Measurements from ENCODE around the gene TRIO.
"Not testable (repeated sequence)": the region's sequence is repeated elsewhere in the genome, so short reads cannot be mapped to it uniquely, and the experiment has no call there.

Gene TRIO

DNA sequence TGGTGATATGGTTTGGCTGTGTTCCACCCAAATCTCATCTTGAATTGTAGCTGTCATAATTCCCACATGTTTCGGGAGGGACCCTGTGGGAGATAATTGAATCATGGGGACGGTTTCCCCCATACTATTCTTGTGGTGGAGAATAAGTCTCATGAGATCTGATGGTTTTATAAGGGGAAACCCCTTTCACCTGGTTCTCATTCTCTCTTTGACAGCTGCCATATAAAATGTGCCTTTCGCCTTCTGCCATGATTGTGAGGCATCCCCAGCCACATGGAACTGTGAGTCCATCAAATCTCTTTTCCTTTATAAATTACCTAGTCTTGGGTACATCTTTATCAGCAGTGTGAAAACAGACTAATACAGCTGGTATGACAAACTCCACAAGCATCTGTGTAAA is 411.1 kb downstream of the TRIO start:
- H3K4me3 ChIP-seq; H3K27me3 ChIP-seq (ENCODE audit: low read depth); H3K9me3 ChIP-seq; in situ Hi-C loops (cut with MboI; ENCODE audit: low sequenced_read_pairs); H3K36me3 ChIP-seq (replicated peaks); H3K4me1 ChIP-seq; DNase-seq (ENCODE audit: low spot score in 2 of 2): not testable (repeated sequence)

DNA sequence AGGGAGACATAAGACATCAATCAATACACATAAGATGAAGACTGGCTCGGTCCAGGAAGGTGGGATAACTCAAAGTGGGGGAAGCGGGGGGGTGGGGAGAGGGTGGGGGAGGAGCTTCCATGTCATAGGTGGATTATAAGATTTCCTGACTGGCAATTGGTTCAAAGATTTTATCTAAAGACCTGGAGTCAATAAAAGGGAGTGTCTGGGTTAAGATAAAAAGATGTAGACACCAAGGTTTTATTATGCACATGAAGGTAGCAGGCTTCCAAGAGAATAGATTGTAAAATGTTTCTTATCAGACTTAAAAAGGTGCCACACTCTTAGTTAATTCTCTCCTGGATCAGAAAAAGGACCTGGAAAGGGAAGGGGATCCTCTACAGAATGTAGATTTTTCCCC is 412.9 kb downstream of the TRIO start:
- Histone ChIP-seq H3K9me3 (no peaks in the 10 kb centered on the region; the same call in 1 of the 2 replicates), H3K4me3 (no peak overlapping the region), H3K36me3 (replicated peaks) (no peaks in the 10 kb centered on the region), H3K4me1 (no peaks in the 10 kb centered on the region), H3K27me3 (ENCODE audit: low read depth) (peaks cover 5% of the 10 kb centered on the region)
- no peak for DNase-seq (ENCODE audit: low spot score in 2 of 2)
- in situ Hi-C loops (cut with MboI; ENCODE audit: low sequenced_read_pairs) = no loop called here

DNA sequence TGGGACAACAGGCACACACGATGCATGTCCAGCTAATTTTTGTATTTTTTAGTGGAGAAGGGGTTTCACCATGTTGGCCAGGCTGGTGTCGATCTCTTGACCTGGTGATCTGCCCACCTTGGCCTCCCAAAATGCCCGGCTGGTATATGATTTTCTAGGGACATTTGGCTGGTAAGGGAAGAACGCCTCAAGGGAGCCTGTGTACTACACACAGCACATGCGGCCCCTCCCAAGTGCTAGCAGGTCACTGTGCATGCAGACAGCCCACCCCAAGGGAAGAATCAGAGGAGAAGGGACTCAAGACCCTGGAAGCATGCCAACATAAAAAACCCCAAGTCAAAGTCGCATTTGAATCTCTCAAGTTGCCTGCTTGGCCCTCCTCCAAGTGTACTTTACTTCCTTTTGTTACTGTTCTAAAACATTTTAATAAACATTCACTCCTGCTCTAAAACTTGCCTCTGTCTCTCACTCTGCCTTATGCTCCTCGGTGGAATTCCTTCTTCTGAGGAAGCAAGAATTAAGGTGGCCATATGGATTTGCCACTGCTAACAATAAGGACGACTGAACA is 414.1 kb downstream of the TRIO start:
- H3K9me3 ChIP-seq = no peaks in the 10 kb centered on the region; the same call in 1 of the 2 replicates
- no peaks in the 10 kb centered on the region for H3K36me3 ChIP-seq (replicated peaks)
- in situ Hi-C loops (cut with MboI; ENCODE audit: low sequenced_read_pairs) = no loop called here
- peak in 1 of 2 experiments; percentile 29 for DNase-seq (ENCODE audit: low spot score in 2 of 2)
- no peaks in the 10 kb centered on the region for H3K4me1 ChIP-seq
- H3K27me3 ChIP-seq (ENCODE audit: low read depth) = peaks cover 5% of the 10 kb centered on the region
- H3K4me3 ChIP-seq = no peak overlapping the region

- no peak for DNase-seq (ENCODE audit: low spot score in 2 of 2)
- H3K27me3 ChIP-seq (ENCODE audit: low read depth) = peaks cover 5% of the 10 kb centered on the region
- no peak overlapping the region for H3K4me3 ChIP-seq
- H3K9me3 ChIP-seq = no peaks in the 10 kb centered on the region; the same call in 1 of the 2 replicates
- H3K36me3 ChIP-seq (replicated peaks) = no peaks in the 10 kb centered on the region
- in situ Hi-C loops (cut with MboI; ENCODE audit: low sequenced_read_pairs) = no loop called here
- H3K4me1 ChIP-seq = no peaks in the 10 kb centered on the region
These were observed 414.8 kb downstream of the TRIO start for GRCh38 chr5:14557791-14558415.

All from HAP-1 (cell line).